Measurements from ENCODE around the gene ZFHX3. TPM values are rescaled to one million over a fixed set of nuclear protein-coding genes. Genes with fewer than 3 reads are reported as not detected.

ZFHX3 gene
- total RNA-seq, 2 experiments from 2014 or later: 0.15 to 0.32 TPM

DNA sequence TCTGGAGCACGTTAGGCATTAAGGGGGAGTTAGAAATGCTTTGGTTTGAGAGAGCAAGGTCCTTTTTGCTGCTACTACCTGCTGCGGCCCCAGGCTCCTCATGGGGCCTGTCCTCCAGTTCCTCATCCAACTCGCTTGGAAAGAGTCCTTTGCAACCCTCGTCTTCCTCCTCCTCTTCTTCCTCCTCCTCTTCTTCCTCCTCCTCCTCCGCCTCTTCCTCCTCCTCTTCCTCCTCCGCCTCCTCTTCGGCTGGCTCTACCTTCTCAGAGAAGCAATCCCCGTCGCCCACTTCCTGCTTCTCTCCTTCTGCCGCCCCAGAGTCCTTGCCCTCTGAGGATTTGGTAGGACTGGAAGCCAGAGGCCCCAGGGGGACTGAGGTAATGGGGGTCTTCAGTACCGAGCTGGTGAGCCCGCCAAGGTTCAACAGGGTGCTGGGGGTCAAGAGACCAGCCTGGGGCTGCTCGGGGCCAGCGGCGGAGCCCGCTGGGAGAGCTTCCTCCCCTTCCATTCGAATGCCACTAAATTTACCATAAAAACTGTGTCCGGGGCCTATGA is 89.3 kb downstream of the ZFHX3 start:
- ChIA-PET CTCF (no interaction called here), POLR2A (no interaction called here)

DNA sequence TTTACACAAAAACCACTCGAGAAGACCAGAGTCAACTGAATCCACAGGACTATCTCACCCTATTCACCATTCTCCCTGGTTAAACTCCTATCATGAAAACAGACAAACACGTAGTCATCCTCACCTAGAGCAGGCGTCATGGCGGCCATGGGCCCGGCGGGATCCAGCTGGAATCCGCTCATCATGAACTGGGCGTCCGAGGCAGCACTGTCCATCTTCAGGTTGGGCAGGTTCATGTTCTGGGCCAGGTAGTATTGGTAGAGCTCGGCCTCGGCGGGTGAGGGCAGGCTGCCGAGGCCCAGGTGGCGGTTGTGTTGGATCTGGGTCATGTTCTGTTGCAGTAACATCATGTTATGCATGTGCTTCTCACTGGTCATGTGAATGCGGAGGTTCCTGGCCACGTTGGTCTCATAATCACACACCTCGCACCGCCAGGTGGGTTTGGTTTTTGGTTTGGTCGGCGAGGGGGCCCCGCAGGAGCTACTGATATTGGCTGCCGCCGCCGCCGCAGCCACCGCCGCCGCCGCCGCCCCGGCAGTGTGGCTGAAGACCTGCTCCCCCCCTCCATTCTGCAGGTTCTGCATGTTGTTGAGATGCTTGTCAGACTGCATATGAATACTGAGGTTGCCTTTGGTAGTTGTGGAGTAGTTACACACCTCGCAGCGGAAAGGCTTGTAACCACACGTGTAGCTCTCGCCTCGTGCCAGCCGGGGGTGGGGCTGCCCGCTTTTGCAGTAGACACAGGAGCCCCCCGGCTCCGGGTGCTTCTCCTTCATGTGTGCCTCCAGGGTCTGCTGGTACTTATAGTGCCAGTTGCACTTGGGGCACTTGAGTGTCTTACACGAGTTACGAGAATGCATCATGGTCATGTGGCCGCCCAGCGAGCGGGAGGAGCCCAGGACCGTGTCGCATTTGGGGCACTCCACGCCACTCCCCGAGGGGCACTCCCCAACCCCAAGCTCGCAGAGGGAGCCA is 90.3 kb downstream of the ZFHX3 start:
- ChIA-PET POLR2A (no interaction called here), CTCF (no interaction called here)

DNA sequence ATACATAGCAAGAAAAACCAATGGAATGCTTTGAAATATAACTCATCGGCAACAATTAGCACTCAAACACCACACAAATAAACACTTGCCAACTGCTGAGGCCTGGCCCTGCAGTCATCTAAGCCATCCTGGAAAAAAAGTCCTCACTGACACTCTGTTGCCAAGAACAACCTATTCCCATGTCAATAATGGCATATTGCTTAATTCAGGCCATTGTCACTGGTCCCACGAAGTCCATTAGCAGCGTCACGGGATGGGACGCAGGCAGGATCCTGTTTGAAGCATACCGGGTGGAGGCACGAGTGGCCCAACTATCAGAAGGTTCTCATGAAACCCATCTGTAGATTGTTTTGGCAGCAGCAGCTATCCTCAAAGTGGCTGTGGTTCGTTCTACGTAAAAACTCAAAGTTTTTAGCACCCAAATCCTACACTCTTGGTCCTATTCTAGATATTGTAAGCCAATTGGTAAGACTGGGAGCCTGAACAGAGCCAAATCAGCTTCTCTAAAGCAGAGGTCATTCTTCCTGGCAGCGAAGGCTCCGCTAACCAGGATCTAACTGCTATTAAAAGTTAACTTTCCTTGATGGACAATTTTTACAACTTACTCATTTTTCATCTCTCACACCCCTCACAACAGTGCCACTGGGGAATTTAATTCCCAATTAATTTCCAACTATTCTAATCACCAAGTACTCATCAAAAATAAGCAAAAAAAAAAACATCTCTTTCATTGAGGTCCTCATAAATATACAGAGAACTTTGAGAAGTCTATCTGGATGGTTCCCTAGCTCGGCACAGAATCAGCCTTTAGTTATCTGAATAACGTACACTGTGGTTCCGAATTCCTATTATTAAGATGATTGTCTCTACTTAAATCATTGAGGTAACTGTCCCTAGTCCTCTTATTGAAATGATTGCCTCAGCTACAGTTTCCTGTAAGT is 91.5 kb downstream of the ZFHX3 start:
- ChIA-PET POLR2A (no interaction called here), CTCF (no interaction called here)

DNA sequence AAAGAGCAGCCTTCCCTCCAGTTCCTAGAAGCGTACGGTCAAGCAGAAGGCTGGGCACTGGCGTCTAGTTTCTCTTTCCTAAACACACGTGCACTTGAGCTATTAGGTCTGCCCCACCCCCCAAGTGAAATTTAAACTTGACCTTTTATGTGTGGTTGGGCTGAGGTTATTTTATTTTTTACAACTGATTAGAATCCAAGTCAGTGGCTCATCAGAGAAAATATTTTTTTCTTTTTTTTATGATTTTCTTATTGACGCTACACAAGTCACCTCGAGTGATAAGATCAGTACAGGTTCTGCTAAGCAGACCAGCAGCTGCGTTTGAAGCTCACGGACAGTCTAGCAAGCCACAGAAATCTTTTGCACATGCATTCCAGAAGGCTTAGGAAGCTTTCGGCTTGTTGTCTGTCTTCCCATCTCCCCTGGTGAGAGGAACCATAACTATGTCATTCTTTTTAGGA is 95.1 kb downstream of the ZFHX3 start:
- POLR2A ChIA-PET: no interaction called here

DNA sequence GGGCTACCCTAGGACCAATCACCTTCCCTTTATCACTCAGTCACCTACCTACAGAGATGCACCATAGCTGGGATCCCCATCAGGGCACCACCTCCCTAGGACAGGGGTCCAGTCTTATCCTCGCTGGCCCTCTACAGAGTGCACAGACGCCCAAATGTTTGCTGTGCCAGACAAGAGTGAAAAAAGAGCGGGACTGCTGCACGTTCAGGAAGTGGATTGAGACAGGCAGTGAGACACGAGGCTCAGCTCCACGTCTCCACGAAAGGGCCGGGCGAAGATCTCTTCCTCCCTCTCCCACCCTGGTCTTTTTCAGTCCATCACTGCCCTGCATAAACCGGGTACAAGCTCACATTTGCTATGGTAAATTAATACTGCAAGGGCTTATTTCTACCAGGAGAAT is 95.5 kb downstream of the ZFHX3 start:
- CTCF ChIA-PET: no interaction called here

More for the DNA sequence above, 95.1 kb downstream of the ZFHX3 start:
- CTCF ChIA-PET: no interaction called here

DNA sequence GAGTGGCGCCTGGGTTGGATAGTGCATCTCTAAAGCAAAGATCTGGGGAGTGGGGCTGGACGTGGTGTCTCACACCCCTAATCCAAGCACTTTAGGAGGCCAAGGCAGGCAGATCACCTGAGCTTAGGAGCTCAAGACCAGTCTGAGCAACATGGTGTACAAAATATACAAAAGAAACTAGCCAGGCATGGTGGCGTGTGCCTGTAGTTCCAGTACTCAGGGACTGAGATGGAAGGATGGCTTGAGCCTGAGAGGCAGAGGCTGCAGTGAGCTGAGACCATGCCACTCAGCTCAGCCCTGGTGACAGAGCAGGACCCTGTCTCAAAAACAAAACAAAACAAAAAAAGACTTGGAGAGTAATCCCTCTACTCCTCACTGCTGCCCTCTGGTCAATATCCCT is 96.0 kb downstream of the ZFHX3 start:
- CTCF ChIA-PET: no interaction called here
- POLR2A ChIA-PET: no interaction called here

More for the DNA sequence above, 95.5 kb downstream of the ZFHX3 start:
- POLR2A ChIA-PET: no interaction called here

DNA sequence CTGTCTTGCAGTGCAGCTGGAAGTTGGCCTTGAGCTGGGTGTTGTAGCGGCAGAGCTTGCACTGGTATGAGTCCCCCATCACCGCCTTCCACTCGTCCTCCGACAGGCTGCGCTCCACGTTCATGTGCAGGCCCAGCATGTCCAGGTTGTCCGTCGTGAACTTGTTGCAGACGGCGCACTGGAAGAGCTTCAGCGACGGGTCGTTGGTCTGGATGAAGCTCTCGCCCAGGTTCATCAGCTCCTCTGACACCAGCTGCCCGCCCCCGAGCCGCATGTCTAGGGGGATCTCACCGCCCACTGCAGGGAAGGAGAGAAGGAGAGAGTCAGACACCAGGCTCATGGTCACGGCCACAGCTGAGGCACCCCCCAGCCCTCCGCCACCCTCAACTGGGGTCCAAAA is 97.3 kb downstream of the ZFHX3 start:
- ChIA-PET POLR2A (no interaction called here), CTCF (no interaction called here)

DNA sequence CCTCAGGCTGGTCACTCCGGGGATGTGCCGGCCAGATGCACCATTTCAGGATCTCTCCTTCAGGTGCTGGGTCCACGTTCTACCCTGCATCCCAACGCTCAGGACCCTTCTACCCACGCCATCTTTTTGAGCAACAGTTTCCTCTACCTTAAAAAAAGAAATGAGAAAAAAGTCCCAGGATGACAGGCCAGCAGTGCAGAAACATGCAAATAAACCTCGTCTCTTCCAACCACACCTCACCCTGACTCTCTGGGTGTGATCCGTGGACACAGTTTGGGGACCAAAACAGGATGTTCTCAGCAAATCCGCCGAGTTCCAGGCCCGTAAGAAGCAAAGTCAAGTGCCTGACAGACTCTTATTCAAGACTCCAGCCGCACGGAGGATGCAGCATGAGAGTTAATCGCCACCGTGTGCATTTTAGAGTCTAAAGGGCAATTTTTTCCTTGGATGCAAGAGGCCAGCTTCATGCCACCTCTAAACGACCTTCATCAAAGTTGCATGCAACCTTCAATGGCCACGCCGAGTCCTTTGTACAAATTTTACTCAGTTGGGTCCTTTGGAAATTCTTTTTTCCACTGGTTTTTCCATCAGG is 99.6 kb downstream of the ZFHX3 start:
- CTCF ChIA-PET: no interaction called here
- POLR2A ChIA-PET: no interaction called here

DNA sequence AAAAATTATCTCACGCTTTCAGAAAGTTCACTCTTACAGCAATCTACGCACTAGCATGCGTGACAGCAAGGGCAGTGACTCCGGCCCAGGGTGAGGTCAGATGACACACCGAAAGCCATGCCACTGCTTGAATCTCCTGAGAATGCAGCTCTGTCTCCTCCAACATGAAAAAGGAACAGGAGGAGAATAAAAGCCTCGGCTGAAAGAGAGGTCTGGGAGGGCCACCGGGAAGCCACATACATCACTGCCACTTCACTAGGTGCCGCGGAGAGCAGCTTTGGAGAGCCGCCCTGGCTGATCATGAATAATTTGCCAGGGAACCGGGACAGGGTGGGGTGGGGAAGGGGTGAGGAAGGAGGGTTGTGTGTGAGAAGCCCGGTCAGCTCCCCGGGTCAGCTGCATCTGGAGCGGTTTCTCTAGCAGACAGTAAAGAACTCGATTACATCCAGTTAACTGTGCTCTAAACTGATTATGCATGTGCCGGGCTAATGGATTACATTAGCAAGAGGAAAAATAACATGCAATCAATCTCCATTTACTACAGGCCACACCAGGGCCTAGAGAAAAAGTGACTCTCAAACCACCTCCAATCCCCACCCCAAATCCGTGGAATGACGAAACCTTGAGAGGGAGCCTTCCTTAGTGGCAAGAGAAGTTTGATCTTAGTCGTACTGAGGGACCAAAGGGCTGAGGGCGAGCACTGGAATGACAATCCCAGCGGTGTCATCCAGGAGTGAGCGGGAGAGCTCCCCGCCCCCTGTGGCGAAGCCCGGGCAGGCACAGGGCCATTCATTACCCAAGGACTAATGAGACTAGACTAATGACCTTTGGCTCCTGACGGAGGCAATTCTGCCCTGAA is 100.3 kb downstream of the ZFHX3 start:
- ChIA-PET POLR2A (no interaction called here), CTCF (no interaction called here)

DNA sequence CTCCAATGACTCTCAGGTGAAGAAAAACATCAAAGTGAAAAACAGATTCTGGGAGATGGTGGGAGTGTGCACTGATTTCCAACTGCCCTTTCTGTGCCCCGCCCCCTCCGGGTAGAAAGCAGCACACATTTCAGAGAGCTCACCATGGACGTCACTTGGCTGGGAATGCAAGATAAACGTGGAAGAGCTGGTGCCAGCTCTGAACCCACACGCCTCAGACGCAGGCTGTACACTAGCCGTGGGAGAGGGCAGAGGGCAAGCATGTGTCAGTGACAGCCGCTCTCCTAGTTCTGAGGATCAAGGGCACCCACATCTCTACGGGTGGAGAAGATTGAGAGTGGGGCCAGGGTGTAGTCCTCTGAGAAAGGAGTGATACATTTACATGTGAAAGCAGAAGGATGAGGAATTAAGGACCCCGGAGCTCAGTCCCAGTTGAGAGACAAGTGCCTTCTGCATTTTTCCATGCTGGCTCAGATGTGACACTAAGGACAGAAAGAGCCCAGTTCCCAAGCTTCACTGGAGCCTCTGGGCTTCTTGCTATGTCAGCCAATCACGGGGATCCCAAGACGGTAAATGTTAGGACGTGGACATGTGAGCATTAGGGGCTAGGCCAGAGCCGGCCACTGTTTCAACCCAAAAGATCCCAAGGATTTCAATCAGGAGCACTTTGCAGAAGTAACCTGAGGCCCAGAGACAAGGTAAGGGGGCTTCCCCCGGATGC is 101.3 kb downstream of the ZFHX3 start:
- CTCF ChIA-PET: no interaction called here
- POLR2A ChIA-PET: no interaction called here

DNA sequence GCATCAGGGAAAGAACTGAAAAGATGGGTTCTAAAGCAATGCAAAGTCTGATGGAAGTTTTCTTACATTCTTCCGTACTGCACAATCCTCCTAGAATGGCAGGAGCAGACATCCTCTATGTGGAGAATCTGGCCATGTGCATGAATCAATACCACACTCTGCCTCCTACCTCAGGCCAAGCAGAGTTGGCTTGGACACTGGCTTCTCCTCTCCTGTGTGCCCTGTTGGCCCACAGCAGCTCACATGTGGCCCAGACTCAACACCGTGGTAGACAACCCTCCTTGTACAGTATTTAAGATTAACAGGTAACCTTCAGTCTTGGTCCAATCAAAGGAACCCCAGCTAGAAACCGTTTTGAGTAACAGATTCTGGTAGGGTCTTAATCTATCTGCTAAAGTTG is 101.9 kb downstream of the ZFHX3 start:
- CTCF ChIA-PET: no interaction called here
- POLR2A ChIA-PET: no interaction called here

DNA sequence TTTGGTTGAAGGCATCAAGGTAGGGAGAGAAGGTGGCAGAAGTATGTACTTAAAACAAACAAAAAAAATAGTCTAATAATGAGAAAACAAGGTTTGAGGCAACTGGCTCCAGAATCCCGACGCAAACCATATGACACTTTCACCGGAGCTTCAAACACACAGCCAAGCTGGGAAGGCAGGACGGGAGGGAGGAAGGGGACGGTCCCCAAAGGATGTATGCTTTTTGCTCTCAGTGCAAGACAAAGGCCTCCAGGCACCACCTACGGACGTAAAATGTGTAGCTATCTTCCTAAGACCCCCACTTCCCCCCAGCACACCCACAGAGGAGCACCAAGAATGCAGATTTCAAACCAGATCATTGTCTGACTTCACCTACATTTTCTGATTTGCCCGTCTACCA is 102.3 kb downstream of the ZFHX3 start:
- CTCF ChIA-PET: no interaction called here
- POLR2A ChIA-PET: no interaction called here

DNA sequence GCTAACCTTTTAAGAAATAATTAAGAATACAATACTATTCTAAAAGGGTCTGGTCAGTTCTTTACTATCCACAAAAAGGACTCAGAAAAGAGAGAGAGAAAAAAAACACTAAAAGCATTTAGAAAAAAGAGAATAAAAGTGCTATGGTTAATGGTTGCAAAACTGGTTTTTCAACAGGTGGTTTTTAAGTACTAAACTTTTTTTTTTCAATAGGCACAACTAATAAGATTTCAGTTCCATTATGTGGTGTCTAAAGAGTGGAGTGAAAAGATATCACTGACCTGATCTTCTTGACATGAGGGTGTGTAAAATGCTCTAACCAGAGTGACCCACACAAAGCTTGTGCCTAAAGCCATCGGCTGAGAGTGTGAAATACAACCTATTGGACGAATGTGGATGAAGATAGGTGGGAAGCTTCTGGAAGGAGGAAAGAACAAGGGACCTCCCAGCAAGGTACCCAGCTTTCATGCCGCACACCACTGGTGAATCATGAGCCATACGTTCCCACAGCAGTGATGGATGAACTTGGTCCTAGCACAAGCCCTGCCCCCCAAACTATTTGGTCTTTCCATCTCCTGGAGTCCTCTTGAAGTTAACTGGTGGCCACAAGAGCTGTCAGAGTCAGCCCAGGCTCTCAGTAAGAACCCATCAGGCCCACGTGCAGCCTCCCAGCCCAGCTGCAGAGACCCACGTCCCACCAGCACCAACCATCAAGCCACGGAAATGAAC is 103.0 kb downstream of the ZFHX3 start:
- ChIA-PET POLR2A (no interaction called here), CTCF (no interaction called here)

DNA sequence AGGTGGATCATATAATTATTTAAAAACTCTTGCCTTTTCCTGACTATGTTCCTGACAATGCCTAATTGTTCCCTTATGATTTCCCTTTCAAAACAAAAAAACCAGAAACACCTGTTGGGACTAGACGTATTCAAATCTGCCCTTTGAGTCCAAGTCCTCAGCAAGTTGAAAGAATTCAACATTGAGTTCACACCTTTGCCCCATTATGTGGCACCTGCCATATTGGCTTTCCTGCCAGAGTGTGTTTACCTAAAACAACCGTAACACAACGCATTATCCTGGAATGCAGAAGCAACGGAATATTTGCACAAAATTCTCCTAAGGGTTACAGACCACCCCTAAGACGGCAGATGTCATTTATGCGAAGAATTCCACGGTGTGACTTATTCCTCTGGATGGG is 105.9 kb downstream of the ZFHX3 start:
- CTCF ChIA-PET: no interaction called here
- POLR2A ChIA-PET: no interaction called here

DNA sequence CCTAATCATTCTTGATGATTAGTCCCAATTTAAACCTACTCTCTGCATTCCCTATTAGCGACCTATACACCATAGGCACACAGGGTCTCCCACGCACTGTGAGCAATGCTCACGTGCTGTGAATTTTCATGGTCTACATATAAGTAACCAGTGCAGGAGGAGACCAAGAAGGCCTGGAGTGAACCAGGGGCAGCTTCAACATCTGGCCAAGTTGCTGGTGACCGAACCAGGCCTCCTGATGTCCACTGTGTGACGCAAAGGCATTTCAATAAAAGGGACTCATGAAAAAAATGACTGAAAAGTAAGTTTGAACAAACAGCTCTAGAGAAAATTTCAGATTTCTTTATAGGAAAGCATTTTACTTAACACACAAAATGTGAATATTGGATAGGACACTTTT is 107.0 kb downstream of the ZFHX3 start:
- POLR2A ChIA-PET: no interaction called here
- CTCF ChIA-PET: interaction anchor here (0.6 kb wide), 1 partner anchor 67 kb away, joined by 3 read pairs; no protein-coding TSS in a partner anchor

DNA sequence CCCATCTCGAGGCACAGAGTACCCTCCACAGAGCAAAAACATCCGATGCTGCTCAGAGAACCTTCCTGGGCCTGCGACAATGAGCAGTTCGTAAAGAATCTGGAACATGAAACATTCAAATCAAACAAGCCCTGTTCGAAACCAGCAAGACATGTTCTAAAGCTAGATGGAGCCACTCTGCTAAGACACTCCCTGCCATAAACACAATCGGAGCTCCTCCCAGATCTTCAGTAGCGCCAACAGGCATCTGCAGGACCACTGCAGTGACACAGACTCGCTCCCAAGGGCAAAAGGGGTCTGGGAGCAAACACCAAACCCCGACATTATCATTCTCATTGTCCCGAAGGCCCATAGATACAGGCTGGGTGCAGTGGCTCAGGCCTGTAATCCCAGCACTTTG is 108.7 kb downstream of the ZFHX3 start:
- POLR2A ChIA-PET: no interaction called here

DNA sequence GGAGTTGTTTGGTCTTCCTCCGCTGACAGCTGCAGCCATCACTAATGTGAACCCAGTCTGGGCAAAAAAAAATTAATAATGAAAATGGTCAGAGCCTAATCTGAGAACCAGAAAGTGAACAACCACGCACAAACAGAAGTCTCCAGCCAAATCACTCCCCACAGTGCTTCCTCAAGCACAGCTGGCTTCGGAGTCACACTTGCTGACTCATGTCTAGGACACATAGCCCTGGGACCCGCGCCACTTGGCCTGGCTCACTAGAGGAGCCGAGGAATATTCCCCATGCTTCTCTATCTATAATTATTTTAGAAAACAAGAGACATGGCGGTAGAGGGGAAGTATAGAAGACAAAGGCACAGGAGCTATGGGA is 109.1 kb downstream of the ZFHX3 start:
- POLR2A ChIA-PET: no interaction called here
- CTCF ChIA-PET: no interaction called here

More for the DNA sequence above, 108.7 kb downstream of the ZFHX3 start:
- CTCF ChIA-PET: no interaction called here
